ENCODE measurements around the gene ELAVL4. TPM values are rescaled to one million over a fixed set of nuclear protein-coding genes. Genes with fewer than 3 reads are reported as not detected.

The ELAVL4 gene
- total RNA-seq, 2 experiments from 2014 or later = not detected

DNA sequence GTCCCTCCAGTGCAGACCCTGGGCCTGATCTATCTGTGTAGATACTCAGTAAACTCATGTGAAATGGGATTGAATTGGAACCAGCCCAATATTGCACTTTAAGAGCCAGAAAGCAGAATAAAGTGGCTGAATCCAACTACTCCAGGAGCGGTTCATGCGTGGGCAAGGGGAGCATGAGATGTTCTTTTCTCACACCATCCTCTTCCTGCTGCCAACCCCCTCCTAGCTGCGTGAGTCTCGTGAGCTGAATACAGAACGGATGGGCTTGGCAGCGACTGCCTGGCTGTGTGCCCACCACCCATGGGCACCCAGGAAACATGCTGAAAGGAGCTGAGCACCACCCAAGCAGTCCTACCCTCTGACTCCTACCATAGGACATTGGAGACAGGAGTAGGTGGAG, 128.3 kb downstream of the ELAVL4 start:
- CTCF ChIA-PET = no interaction called here

DNA sequence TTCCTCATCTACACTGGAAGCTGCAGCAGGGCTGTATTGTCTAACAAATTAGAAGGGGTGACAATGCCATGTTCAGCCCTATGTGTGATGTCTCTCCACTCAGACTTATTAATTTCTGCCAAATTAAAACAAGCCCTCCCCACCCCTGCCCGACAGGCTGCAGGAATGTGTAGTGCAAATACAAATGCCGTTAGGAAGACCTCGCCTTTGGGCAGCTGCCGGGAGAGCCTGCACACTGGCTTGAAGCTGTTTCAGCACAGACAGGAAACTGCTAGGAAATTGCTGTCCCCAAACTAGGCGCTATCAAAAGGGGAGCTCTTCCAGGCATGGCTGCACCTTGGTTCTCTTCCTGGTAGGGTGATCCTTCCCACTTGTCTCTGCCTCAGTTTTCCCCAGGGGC, 135.2 kb downstream of the ELAVL4 start:
- CTCF ChIA-PET = no interaction called here

More for the DNA sequence above, 128.3 kb downstream of the ELAVL4 start:
- POLR2A ChIA-PET = no interaction called here

DNA sequence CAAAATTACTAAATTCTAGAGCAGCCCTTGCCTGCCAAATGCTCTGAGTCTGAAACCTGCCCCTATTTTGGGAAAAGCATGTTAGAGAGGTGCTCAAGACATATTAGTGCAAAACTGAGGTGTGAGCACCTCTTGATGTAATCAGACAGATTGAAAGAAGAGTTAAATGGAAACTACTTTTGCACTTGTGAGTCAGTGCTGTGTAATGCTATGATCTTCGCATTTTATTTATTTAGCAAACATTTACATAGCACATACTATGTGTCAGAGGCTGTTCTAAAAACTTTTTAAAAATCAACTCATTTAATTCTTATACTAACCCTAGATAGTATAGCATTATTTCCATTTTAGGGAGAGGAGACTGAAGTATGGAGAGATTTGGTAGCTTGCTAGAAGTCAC, 138.1 kb downstream of the ELAVL4 start:
- ChIA-PET CTCF (no interaction called here), POLR2A (no interaction called here)

More for the DNA sequence above, 135.2 kb downstream of the ELAVL4 start:
- POLR2A ChIA-PET = no interaction called here

DNA sequence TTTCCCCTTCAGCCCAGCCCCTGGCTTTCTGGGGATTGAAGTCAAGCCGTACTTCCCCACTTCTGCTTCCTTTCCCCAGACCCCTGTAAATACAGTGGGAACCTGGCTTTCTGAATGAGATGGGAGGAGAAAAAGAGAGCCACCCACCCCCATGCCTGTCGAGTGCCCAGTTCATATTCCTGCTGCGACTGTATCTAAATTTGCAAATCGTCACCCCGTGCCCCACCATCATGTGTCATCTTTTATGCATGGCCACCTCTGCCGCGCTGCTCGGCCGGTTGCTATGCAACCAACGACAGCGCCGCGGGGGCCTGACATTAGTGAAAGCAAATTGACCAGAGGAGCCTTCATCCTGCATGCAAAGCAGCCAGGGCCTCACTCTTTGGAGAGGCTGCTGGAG, 143.0 kb downstream of the ELAVL4 start:
- CTCF ChIA-PET = no interaction called here
- POLR2A ChIA-PET = no interaction called here

DNA sequence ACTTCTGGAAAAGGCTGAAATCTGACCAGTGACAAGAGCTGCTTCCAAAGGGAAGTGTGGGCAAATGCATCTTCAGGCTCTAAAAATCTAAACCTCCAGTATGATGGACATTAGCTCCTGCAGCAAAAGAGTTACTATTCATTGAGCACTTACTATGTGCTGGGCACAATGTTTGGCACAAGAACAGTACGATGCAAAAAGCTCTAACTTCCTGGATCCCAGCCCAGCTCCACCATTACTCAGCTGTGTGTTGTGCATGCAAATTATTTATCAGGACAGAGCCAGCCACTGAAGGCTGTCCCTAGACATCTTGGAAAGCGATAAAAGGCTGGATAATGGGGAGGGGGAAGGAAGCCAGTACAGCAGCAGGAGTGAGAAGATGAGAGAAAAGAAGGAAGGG, 143.5 kb downstream of the ELAVL4 start:
- ChIA-PET CTCF (no interaction called here), POLR2A (no interaction called here)

Other genes with a start within 250 kb of the ELAVL4 start
- not detected for gene AGBL4, start 85.0 kb upstream of the ELAVL4 start, total RNA-seq